Naive thymus-derived CD4-positive, alpha-beta T cell (primary cell): ENCODE data around the gene NINJ1. TPM values are rescaled to one million over a fixed set of nuclear protein-coding genes. Genes with fewer than 3 reads are reported as not detected.

Experiments used
- ATAC-seq: fragments of 150-1000 bp; cut with Tn5 transposase; 2 replicates; pipeline ENCODE4 v1.10.0; 2021; ENCODE audit warnings: mild to moderate bottlenecking, moderate library complexity
- CTCF ChIA-PET: fragments of 350-600 bp; sonication (Branson Sonifier 250); formaldehyde crosslinking; loops from one replicate; lab custom pipeline; 2021; ENCODE audit warnings: antibody characterized with exemption; lab: Charles Lee
- POLR2A ChIA-PET: fragments of 350-600 bp; sonication (Branson Sonifier 250); formaldehyde crosslinking; loops from one replicate; lab custom pipeline; 2021; ENCODE audit warnings: antibody characterized with exemption, inconsistent platforms; lab: Charles Lee
- DNase-seq, 9 donors: peaks; one replicate each; pipeline versions ENCODE4 v3.0.0 to v3.0.0-alpha.2; 2020 to 2022; ENCODE audit warnings: mixed read lengths in 1 of 9
- H3K27ac ChIP-seq: one replicate; pipeline ENCODE4 v1.7.0; 2013; ENCODE audit warnings: mild to moderate bottlenecking, low read depth, low read length, moderate library complexity
- H3K27me3 ChIP-seq, 2 donors: one replicate each; pipeline ENCODE4 v1.7.0; 2013; ENCODE audit warnings: low read length in 2 of 2, mild to moderate bottlenecking in 2 of 2, moderate library complexity in 2 of 2; ENCODE audit not compliant: control insufficient read depth in 2 of 2, insufficient read depth in 2 of 2
- H3K36me3 ChIP-seq, 3 experiments: 1 replicate in 2 of 3; 2 replicates in 1 of 3; pipeline ENCODE4 v1.7.0; 2013; ENCODE audit warnings: low read length in 3 of 3, mild to moderate bottlenecking in 3 of 3, moderate library complexity in 1 of 3; ENCODE audit not compliant: insufficient read depth in 3 of 3, control insufficient read depth in 2 of 3
- H3K4me1 ChIP-seq, 2 donors: one replicate each; pipeline ENCODE4 v1.7.0; 2013; ENCODE audit warnings: low read length in 2 of 2, mild to moderate bottlenecking in 2 of 2, moderate library complexity in 1 of 2; ENCODE audit not compliant: control insufficient read depth in 2 of 2, insufficient read depth in 2 of 2
- H3K4me3 ChIP-seq: 2 replicates; pipeline ENCODE4 v1.7.0; 2013; ENCODE audit warnings: mild to moderate bottlenecking, low read length
- H3K9me3 ChIP-seq, 3 experiments: 1 replicate in 2 of 3; 2 replicates in 1 of 3; pipeline ENCODE4 v1.7.0; 2013; ENCODE audit warnings: low read length in 3 of 3; ENCODE audit not compliant: control insufficient read depth in 2 of 3
- H3K27ac Mint-ChIP-seq, 9 donors: one replicate each; pipeline ENCODE4 v1.8.0; 2020 to 2022; ENCODE audit warnings: mixed read lengths in 9 of 9, mild to moderate bottlenecking in 8 of 9, moderate library complexity in 5 of 9, inconsistent platforms in 2 of 9
- H3K27me3 Mint-ChIP-seq, 5 donors: one replicate each; pipeline ENCODE4 v1.8.0; 2021 to 2022; ENCODE audit warnings: mixed read lengths in 5 of 5, mild to moderate bottlenecking in 1 of 5
- H3K36me3 Mint-ChIP-seq, 5 donors: one replicate each; pipeline ENCODE4 v1.8.0; 2020 to 2022; ENCODE audit warnings: mixed read lengths in 5 of 5, mild to moderate bottlenecking in 3 of 5, inconsistent platforms in 1 of 5
- H3K4me1 Mint-ChIP-seq, 7 donors: one replicate each; pipeline ENCODE4 v1.8.0; 2020 to 2022; ENCODE audit warnings: mixed read lengths in 7 of 7, mild to moderate bottlenecking in 3 of 7, inconsistent platforms in 1 of 7
- H3K4me3 Mint-ChIP-seq, 10 donors: one replicate each; pipeline ENCODE4 v1.8.0; 2020 to 2022; ENCODE audit warnings: mild to moderate bottlenecking in 10 of 10, mixed read lengths in 10 of 10, moderate library complexity in 6 of 10, inconsistent platforms in 2 of 10
- H3K9me3 Mint-ChIP-seq, 11 donors: one replicate each; pipeline ENCODE4 v1.8.0; 2020 to 2022; ENCODE audit warnings: mixed read lengths in 11 of 11, mild to moderate bottlenecking in 4 of 11, inconsistent platforms in 1 of 11, moderate library complexity in 1 of 11
- intact Hi-C, 2 donors: fragments of 100-400 bp; cut with micrococcal nuclease; formaldehyde crosslinking; loops; one replicate each; pipeline ENCODE4 v1.15.1; 2023
- polyA plus RNA-seq, 2 donors: library from polyadenylated mRNA; unstranded; fragments of 300-500 nt; fragmentation: Illumina TruSeq; gene quantifications; one replicate each; pipeline ENCODE4 v1.2.3, GENCODE V29; 2021
- total RNA-seq, 6 experiments: library from RNA in 5 of 6; stranded (reverse) in 5 of 6; gene quantifications; 1 replicate in 5 of 6; 2 replicates in 1 of 6; pipeline ENCODE4 v1.2.3 and lab custom pipeline; 2021 to 2026

The NINJ1 gene
- total and polyA plus RNA-seq, 7 experiments from 2014 or later = 30.7 to 163 (median 113) TPM

DNA sequence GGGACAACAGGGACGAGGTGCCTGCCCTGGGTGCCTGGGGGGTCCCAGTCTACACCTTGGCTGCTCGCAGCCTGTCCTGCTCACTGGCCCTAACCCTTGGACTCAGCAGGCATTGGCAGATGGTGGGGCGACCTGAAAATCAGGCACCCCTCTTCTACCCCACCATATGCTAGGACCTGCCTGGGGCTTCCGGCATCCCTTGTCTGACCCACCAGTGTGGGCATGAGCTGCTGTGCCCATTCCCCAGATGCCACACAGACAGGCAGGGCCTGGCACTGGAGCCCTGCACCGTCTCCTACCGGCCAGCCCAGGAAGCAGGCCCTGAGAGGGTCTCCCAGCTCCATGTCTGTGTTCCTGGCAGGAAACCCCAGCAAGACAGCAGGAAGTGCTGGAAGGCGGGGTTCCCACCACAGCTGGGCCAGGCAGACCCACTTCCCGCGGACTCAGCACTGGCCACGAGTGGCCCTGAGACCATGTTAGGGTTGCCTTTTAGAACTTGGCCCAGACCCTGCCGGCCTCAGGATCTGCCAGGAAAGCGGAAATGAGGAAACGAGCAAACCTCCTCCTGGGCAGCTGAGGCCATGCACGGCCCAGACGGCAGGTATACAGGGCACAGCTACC lies 3.1 kb downstream of the NINJ1 start:
- H3K4me3 Mint-ChIP-seq = peak overlapping the region in 8 of 10 donors; percentile 4 to 91 (median 89)
- no peak overlapping the region for H3K4me3 ChIP-seq
- H3K9me3 Mint-ChIP-seq = no peaks in the 10 kb centered on the region
- DNase-seq = no peak
- peaks cover 40 to 68% of the 10 kb centered on the region in 2 donors for H3K4me1 ChIP-seq
- CTCF ChIA-PET = interaction anchor here (0.6 to 1.0 kb wide), 2 partner anchors 22 to 40 kb away, joined by 4 read pairs; no protein-coding TSS in a partner anchor
- H3K9me3 ChIP-seq = no peaks in the 10 kb centered on the region
- ATAC-seq = no peak
- no peaks in the 10 kb centered on the region for H3K27me3 Mint-ChIP-seq
- H3K36me3 Mint-ChIP-seq = peaks cover 0 to 3% (median 0%) of the 10 kb centered on the region in 5 donors
- POLR2A ChIA-PET = interaction anchor here (0.6 to 2.3 kb wide), 7 partner anchors 11 to 161 kb away, joined by 3 to 10 read pairs (median 3); no protein-coding TSS in a partner anchor
- peak overlapping the region; percentile 29 for H3K27ac ChIP-seq
- H3K4me1 Mint-ChIP-seq = peaks cover 57 to 85% (median 68%) of the 10 kb centered on the region in 7 donors
- peak overlapping the region in 7 of 9 donors; percentile 52 to 98 (median 85) for H3K27ac Mint-ChIP-seq
- peaks cover 0 to 5% (median 0%) of the 10 kb centered on the region in 3 experiments for H3K36me3 ChIP-seq
- H3K27me3 ChIP-seq = no peaks in the 10 kb centered on the region
- intact Hi-C loops = loop anchor here (5.0 to 10.0 kb wide), 2 partner anchors 321 to 324 kb away; partner anchors contain the start of genes FAM120A (in 2 of the 2) and FAM120AOS (in 2 of the 2)

DNA sequence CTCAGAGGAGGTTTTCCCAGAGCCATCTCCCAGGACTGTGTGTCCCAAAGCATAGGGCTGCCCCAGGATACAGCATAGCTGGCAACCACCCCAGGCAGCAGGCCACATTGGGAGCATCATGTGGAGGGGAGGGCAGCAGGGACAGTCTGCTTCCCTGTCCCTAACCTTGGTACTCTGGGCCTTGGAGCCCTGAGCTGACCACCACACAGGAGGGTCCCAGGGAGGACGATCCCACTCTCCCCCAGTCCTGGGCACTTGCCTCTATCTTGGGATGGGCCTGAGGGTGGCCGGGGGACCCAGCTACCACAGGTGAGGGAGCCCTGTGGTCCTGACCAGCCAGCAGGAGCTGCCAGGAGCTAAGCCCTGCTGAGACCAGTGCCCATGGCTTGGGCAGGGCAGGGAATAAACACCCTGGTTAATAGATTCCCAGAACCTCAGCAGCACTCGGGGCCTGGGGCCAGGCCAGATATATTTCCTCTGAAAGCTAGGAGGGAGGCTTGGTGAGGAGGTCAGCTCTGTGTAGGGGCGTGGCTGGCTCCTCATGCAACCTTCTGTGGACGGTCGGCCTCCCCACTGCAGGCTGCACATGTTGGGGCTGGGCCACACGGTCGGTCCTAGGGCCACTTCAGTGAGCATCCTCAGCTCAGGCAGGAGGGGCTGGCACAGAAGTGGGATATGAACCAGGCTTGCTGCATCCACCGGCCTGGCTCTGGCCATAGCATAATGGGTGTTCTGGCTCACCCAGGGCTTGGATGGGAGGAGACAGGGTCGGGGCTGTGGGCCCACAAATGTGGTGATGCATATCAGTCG lies 4.2 kb downstream of the NINJ1 start:
- DNase-seq (no peak), ATAC-seq (no peak)
- Histone ChIP-seq H3K4me1 (peaks cover 41 to 73% of the 10 kb centered on the region in 2 donors), H3K27me3 (no peaks in the 10 kb centered on the region), H3K36me3 (peaks cover 0 to 9% (median 9%) of the 10 kb centered on the region in 3 experiments), H3K27ac (peak overlapping the region; percentile 29), H3K4me3 (no peak overlapping the region), H3K9me3 (no peaks in the 10 kb centered on the region)
- CTCF ChIA-PET = interaction anchor here (0.9 kb wide), 1 partner anchor 10 kb away, joined by 3 read pairs; no protein-coding TSS in a partner anchor
- H3K27ac Mint-ChIP-seq = peak overlapping the region; percentile 9 to 98 (median 85)
- POLR2A ChIA-PET = interaction anchor here (1.0 to 2.3 kb wide), 4 partner anchors 9 to 19 kb away, joined by 3 to 10 read pairs (median 3); no protein-coding TSS in a partner anchor
- peaks cover 60 to 88% (median 72%) of the 10 kb centered on the region in 7 donors for H3K4me1 Mint-ChIP-seq
- H3K36me3 Mint-ChIP-seq = peaks cover 0 to 3% (median 0%) of the 10 kb centered on the region in 5 donors
- no peaks in the 10 kb centered on the region for H3K27me3 Mint-ChIP-seq
- peak overlapping the region in 8 of 10 donors; percentile 2 to 90 (median 58) for H3K4me3 Mint-ChIP-seq
- intact Hi-C loops = loop anchor here (5.0 to 10.0 kb wide), 2 partner anchors 322 to 325 kb away; partner anchors contain the start of genes FAM120A (in 2 of the 2) and FAM120AOS (in 2 of the 2)
- H3K9me3 Mint-ChIP-seq = no peaks in the 10 kb centered on the region

GRCh38 chr9:93129286-93129685 lies 4.8 kb downstream of the NINJ1 start:
- Mint-ChIP-seq H3K36me3 (peaks cover 0 to 7% (median 0%) of the 10 kb centered on the region in 5 donors), H3K27ac (peak overlapping the region; percentile 14 to 92 (median 62)), H3K4me3 (peak overlapping the region in 1 of 10 donors; percentile 19), H3K9me3 (no peaks in the 10 kb centered on the region), H3K4me1 (peaks cover 56 to 85% (median 70%) of the 10 kb centered on the region in 7 donors), H3K27me3 (no peaks in the 10 kb centered on the region)
- Histone ChIP-seq H3K4me1 (peaks cover 37 to 73% of the 10 kb centered on the region in 2 donors), H3K9me3 (no peaks in the 10 kb centered on the region), H3K27me3 (no peaks in the 10 kb centered on the region), H3K36me3 (peaks cover 0 to 16% (median 13%) of the 10 kb centered on the region in 3 experiments), H3K27ac (peak overlapping the region; percentile 8), H3K4me3 (no peak overlapping the region)
- POLR2A ChIA-PET = interaction anchor here (0.7 to 1.3 kb wide), 4 partner anchors 9 to 13 kb away, joined by 3 read pairs; no protein-coding TSS in a partner anchor
- DNase-seq (no peak), ATAC-seq (no peak)
- CTCF ChIA-PET = no interaction called here
- intact Hi-C loops = no loop called here

- Mint-ChIP-seq H3K9me3 (no peaks in the 10 kb centered on the region), H3K36me3 (peaks cover 0 to 8% (median 0%) of the 10 kb centered on the region in 5 donors), H3K4me3 (peak overlapping the region in 5 of 10 donors; percentile 4 to 65 (median 12)), H3K27me3 (no peaks in the 10 kb centered on the region), H3K27ac (peak overlapping the region; percentile 41 to 93 (median 82)), H3K4me1 (peaks cover 56 to 88% (median 70%) of the 10 kb centered on the region in 7 donors)
- no peaks in the 10 kb centered on the region for H3K27me3 ChIP-seq
- no peak overlapping the region for H3K27ac ChIP-seq
- no peaks in the 10 kb centered on the region for H3K9me3 ChIP-seq
- no peak for ATAC-seq
- H3K36me3 ChIP-seq = peaks cover 0 to 16% (median 13%) of the 10 kb centered on the region in 3 experiments
- DNase-seq = no peak
- ChIA-PET POLR2A (interaction anchor here (0.5 to 1.3 kb wide), 4 partner anchors 9 to 14 kb away, joined by 3 to 5 read pairs (median 3); no protein-coding TSS in a partner anchor), CTCF (no interaction called here)
- peaks cover 37 to 73% of the 10 kb centered on the region in 2 donors for H3K4me1 ChIP-seq
- intact Hi-C loops = no loop called here
- no peak overlapping the region for H3K4me3 ChIP-seq
These were observed 5.3 kb downstream of the NINJ1 start for GRCh38 chr9:93128715-93129224.

GRCh38 chr9:93128011-93128714 lies 5.9 kb downstream of the NINJ1 start:
- DNase-seq = no peak
- Mint-ChIP-seq H3K36me3 (peaks cover 0 to 12% (median 0%) of the 10 kb centered on the region in 5 donors), H3K4me1 (peaks cover 55 to 86% (median 68%) of the 10 kb centered on the region in 7 donors), H3K4me3 (peak overlapping the region in 5 of 10 donors; percentile 10 to 76 (median 21)), H3K9me3 (no peaks in the 10 kb centered on the region), H3K27me3 (no peaks in the 10 kb centered on the region), H3K27ac (peak overlapping the region; percentile 41 to 93 (median 82))
- no peaks in the 10 kb centered on the region for H3K27me3 ChIP-seq
- peak overlapping the region; percentile 48 for H3K27ac ChIP-seq
- H3K4me3 ChIP-seq = no peak overlapping the region
- peaks cover 36 to 73% of the 10 kb centered on the region in 2 donors for H3K4me1 ChIP-seq
- ChIA-PET CTCF (interaction anchor here (1.1 kb wide), 1 partner anchor 174 kb away, joined by 4 read pairs; no protein-coding TSS in a partner anchor), POLR2A (interaction anchor here (0.5 to 1.3 kb wide), 3 partner anchors 10 to 14 kb away, joined by 3 to 5 read pairs (median 3); no protein-coding TSS in a partner anchor)
- intact Hi-C loops = no loop called here
- peaks cover 0 to 19% (median 13%) of the 10 kb centered on the region in 3 experiments for H3K36me3 ChIP-seq
- no peaks in the 10 kb centered on the region for H3K9me3 ChIP-seq
- ATAC-seq = no peak
